ENCODE results near the gene MED26.
"Not testable (repeated sequence)": the region's sequence is repeated elsewhere in the genome, so short reads cannot be mapped to it uniquely, and the experiment has no call there.

Gene MED26, protein sequence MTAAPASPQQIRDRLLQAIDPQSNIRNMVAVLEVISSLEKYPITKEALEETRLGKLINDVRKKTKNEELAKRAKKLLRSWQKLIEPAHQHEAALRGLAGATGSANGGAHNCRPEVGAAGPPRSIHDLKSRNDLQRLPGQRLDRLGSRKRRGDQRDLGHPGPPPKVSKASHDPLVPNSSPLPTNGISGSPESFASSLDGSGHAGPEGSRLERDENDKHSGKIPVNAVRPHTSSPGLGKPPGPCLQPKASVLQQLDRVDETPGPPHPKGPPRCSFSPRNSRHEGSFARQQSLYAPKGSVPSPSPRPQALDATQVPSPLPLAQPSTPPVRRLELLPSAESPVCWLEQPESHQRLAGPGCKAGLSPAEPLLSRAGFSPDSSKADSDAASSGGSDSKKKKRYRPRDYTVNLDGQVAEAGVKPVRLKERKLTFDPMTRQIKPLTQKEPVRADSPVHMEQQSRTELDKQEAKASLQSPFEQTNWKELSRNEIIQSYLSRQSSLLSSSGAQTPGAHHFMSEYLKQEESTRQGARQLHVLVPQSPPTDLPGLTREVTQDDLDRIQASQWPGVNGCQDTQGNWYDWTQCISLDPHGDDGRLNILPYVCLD

DNA sequence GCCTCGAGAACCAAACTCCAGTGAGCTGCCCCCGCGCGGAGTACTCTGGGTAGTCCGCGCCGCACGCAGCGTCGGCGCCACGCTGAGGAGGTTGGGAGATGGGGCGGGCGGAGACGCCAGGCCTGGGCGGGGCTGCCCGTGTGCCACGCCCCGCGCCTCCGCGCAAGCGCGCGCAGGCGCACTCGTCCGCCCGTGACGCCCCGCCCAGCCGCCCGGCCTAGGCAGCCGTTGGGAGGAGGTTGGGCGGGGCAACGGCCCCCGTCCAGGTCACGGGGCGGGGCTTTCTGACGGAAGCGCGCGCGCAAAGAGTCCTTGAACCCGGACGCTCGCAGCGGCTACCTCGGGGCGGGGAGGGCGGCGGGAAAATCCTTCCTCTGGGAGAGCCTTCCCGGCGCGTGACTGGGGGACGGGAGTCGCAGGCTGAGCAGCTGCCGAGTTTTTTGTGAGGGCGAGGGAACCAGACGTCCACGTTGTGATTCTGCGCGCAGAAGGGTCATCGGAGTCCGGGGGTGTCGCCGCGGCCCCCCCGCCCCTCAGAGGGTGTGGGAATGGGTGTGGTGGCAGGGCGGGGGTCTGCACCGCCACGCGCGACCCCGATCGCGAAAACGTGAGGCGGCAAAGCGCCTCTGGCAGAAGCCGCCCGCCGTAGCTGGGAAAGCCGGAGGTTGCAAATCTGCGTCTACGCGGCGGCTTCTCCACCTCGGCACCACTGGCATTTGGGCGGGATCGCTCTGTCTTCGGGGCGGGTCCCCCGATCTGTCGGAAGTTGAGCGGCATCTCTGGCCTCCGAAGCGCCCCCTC is at the start of gene MED26:
MED26 (minus strand) TSS at position 22 of the 801 bp plus-strand sequence. CDS start 261 bp downstream, outside the sequence.
- DNase-seq = peak; percentile 94

GRCh38 chr19:16677055-16677454 is 49.1 kb upstream of the MED26 start:
- no peak for DNase-seq

DNA sequence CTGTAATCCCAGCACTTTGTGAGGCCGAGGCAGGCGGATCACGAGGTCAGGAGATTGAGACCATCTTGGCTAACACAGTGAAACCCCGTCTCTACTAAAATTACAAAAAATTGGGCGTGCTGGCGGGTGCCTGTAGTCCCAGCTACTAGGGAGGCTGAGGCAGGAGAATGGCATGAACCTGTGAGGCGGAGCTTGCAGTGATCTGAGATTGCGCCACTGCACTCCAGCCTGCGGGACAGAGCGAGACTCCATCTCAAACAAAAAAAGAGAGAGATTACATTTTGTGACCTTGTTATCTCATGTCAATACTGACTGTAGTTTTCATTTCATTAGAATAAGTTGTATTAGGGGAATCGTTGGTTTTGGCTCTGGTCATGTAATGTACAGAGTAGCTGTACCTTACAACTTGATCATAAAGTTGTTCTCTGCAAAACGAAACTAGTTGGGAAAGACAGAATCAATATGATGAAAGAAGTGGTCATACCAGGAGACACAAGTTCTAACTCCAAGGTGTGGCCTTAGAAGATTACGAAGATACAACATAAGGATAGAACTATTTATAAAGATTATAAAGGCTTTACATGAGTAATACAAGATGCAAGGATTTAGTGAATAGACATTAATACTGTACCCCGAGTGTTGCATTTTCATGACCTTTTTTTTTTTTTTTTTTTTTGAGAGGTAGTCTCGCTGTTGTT is 48.2 kb upstream of the MED26 start:
- DNase-seq = no peak

GRCh38 chr19:16673839-16674238 is 45.8 kb upstream of the MED26 start:
- DNase-seq = not testable (repeated sequence)

DNA sequence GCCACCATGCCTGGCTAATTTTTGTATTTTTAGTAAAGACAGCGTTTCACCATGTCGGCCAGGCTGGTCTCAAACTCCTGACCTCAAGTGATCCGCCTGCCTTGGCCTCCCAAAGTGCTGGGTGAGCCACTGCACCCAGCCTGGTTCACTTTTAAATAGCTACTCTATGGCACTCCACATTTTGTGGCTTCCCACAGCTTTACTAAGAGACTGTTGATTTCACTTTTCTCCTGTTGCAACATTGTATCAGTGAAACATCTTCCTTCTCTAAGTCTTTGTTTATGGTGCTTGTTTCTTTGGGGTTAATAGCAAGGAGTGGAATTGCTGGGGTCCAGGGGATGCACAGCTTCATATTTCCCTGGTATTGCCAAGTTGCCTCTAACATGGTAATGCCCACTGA is 45.2 kb upstream of the MED26 start:
- DNase-seq = no peak

- no peak for DNase-seq
Measured at GRCh38 chr19:16671652-16672274, 43.8 kb upstream of the MED26 start.

GRCh38 chr19:16670291-16670690 is 42.3 kb upstream of the MED26 start:
- DNase-seq = no peak

GRCh38 chr19:16668702-16669101 is 40.7 kb upstream of the MED26 start:
- not testable (repeated sequence) for DNase-seq

GRCh38 chr19:16668176-16668575 is 40.2 kb upstream of the MED26 start:
- no peak for DNase-seq

DNA sequence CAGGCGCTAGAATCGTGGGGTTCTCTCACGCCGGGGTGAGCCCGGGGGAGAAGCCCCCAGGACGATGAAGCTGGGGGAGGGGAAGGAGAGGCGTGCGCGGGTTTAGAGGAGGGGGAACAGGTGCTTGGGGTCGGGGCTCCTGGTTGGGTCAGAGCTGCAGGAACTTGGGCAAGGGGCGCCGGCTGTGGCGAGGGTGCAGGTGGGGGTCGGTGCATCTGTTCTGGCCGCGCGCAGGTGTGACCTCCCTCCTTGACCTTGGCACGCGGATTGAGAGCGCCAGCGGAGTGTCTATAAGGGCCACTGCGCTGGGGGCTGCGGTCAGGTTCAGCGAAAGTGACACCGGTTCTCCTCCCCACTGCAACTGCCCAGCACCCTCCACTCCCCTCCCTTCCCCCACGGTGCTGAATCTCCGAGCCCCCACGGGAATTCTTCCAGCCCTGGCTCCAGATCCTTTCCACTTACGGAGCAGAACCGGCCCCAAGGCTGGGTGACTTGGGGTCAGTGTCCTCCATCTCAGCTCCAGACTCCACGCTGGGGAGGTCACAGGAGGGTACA is 33.6 kb upstream of the MED26 start:
- DNase-seq = no peak

GRCh38 chr19:16660763-16661479 is 32.9 kb upstream of the MED26 start, which contains the start of gene TMEM38A:
Gene TMEM38A (plus strand): TSS chr19:16661139. CDS start chr19:16661218, 79 bp downstream.
- DNase-seq = no peak

DNA sequence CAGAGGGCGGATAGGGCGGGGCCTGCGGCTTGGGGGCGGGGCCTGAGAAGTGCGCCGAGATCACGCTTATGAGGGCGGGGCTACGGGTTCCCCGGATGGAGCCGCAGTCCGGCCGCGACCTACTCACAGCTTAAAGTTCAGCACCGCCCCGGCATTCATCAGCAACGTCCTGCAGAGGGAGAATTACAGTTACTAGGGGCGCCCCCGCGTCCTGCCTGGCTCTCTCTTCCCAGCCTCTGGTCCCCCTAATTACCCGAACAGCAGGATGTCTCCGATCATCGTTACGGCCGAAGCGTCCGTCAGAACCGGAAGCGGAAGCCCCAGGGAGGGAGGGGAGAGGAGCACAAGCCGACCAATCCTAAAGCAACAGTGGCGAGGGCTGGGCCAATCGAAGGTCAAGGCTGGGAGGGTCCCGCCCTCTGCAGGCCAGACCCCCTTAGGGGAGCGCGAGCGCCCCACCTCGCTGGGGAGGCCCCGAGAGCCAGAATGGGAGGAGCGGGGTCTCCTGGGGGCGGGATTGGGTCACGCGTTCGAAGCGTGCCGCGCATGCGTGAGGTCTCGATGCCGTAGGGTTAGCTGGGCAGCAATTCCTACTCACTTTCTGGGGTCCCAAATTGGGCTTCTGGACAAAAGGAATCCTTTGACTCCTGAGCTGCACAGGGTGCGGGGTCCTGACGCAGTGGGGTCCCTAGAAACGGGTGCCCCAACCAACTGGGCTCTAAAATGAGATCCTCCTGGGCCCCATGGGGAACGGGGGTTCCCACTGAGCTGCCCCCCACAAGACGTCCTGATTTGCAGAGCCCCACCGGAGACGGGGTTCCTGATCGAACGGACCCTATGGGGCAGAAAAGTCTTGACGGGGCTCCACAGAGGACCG is 32.1 kb upstream of the MED26 start, which contains the start of gene SMIM7:
SMIM7 (minus strand) TSS at position 313 of the 877 bp plus-strand sequence; CDS start at position 279, 34 bp downstream.
- peak; percentile 99 for DNase-seq

- no peak for DNase-seq
Measured at GRCh38 chr19:16659464-16659831, 31.4 kb upstream of the MED26 start.

GRCh38 chr19:16657384-16657783 is 29.4 kb upstream of the MED26 start:
- DNase-seq = no peak

DNA sequence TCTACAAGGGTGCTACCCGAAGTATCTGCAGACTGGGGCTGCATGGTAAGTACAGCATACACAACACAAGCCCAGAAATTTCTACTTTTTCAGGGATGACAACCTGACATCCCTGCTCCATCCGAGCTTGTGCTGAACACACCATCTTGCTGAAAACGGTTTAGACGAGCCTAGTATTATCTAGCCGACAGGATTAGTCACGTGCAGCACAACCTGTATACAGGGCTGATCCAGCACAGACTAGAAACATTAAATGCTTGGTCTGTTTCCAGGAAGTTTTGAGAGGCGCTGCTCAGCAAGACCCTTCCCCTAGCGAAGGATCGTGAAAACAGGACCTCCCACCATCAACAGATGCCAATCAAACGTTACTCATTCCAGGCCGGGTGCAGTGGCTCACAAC is 27.7 kb upstream of the MED26 start:
- DNase-seq = no peak

DNA sequence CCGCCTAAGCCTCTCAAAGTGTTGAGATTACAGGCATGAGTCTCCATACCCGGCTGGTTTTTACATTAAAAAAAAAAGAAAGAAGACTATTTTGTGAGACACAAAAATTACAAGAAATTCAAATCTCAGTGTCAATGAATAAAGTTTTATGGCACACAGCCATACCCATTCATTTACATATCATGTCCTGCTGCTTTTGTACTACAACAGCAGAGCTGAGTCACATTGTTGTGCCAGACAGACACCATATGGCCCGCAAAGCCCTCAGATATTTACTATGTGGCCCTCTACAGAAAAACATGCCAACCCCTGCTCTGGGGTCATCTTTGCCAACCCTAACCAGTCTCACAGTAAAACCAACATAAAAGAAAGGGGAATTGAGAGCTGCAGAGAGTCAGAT is 26.6 kb upstream of the MED26 start:
- DNase-seq = no peak

DNA sequence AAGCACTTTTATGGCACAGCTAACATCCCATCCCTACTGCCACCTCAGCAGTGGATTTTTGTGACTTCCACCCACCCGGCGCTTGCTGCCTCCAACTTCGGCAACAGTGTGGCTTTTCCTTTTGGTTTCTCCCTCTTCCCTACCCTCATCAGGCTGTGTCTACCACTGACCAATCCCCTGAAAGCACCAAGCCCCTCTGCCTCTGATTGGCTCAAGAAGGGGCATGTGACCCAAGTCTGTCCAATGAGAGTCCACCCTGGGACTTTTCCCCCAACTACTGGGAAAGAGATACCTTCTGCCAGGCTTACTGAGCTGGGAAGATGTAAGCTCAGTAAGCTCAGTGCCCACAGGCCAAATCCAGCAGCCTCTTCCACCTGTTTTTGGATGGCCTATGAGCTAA is 26.1 kb upstream of the MED26 start:
- DNase-seq = no peak

GRCh38 chr19:16652854-16653253 is 24.9 kb upstream of the MED26 start:
- no peak for DNase-seq

DNA sequence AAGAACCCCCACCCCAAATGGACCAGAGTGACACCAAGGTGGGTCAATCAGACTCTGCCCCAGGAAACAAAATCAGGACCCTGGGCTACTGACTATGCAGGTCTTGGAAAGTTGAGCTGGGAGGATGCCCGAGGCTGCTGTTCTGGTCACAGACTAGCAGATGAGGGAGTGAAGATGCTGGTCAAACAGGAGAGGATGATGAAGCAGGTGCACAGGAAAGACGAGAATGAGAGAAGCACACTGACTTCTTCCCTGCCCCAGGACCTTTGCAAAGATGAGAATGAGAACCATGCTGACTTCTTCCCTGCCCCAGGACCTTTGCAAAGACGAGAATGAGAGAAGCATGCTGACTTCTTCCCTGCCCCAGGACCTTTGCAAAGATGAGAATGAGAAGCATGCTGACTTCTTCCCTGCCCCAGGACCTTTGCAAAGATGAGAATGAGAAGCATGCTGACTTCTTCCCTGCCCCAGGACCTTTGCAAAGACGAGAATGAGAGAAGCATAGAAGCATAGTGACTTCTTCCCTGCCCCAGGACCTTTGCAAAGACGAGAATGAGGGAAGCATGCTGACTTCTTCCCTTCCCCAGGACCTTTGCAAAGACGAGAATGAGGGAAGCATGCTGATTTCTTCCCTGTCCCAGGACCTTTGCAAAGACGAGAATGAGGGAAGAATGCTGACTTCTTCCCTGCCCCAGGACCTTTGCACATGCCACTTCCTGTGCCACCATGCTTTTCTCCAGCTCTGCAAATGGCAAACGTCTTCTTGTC is 23.6 kb upstream of the MED26 start:
- not testable (repeated sequence) for DNase-seq

Data from DMS79 (cell line).